Gastrocnemius medialis (tissue), 4 donors: Measurements from ENCODE around the gene ANKLE1. TPM values are rescaled to one million over a fixed set of nuclear protein-coding genes. Genes with fewer than 3 reads are reported as not detected.

Source experiments
- ATAC-seq, 2 donors: fragments of 150-250 bp; one replicate each; pipeline ENCODE4 v1.9.1; 2016
- DNase-seq, 2 donors: peaks; one replicate each; pipeline ENCODE4 v3.0.0-alpha.2; 2019
- H3K27ac ChIP-seq, 4 donors: fragments of 200-600 bp; sonication (generic); 1 replicate in 1 of 4; 2 replicates in 3 of 4; pipeline ENCODE4 v1.5.1; 2016 to 2018; ENCODE audit warnings: mild to moderate bottlenecking in 2 of 4, moderate library complexity in 1 of 4
- H3K27me3 ChIP-seq, 3 donors: fragments of 200-600 bp; sonication (generic) in 2 of 3; 1 replicate in 1 of 3; 2 replicates in 2 of 3; pipeline versions ENCODE4 v1.5.1 to v1.6.0; 2016 to 2019; ENCODE audit warnings: mild to moderate bottlenecking in 1 of 3, moderate library complexity in 1 of 3
- H3K36me3 ChIP-seq, 2 donors: fragments of 200-600 bp; sonication (generic) in 1 of 2; one replicate each; pipeline ENCODE4 v1.5.1; 2017 to 2018
- H3K4me1 ChIP-seq, 2 donors: fragments of 200-600 bp; sonication (generic) in 1 of 2; one replicate each; pipeline ENCODE4 v1.5.1; 2016 to 2017; ENCODE audit warnings: mild to moderate bottlenecking in 2 of 2
- H3K4me3 ChIP-seq, 4 donors: fragments of 200-600 bp; sonication (generic) in 3 of 4; 1 replicate in 1 of 4; 2 replicates in 3 of 4; pipeline ENCODE4 v1.5.1; 2016 to 2019; ENCODE audit warnings: mild to moderate bottlenecking in 2 of 4
- H3K9me3 ChIP-seq, 3 donors: fragments of 200-600 bp; sonication (generic) in 2 of 3; 1 replicate in 1 of 3; 2 replicates in 2 of 3; pipeline ENCODE4 v1.5.1; 2016 to 2019
- POLR2A ChIP-seq, 2 donors: fragments of 450-650 bp; IDR thresholded peaks; one replicate each; pipeline ENCODE4 v1.6.1; 2017; ENCODE audit warnings: antibody characterized with exemption in 2 of 2, mild to moderate bottlenecking in 2 of 2, moderate library complexity in 2 of 2
- in situ Hi-C, 4 donors: fragments of 200-750 bp; cut with MboI; loops; one replicate each; pipeline versions ENCODE4 v1.15.0 to v1.8.0; 2017; ENCODE audit warnings: low sequenced_read_pairs in 4 of 4
- intact Hi-C: fragments of 100-400 bp; cut with DNase I; formaldehyde crosslinking; loops from one replicate; pipeline ENCODE4 v1.15.1; 2023; ENCODE audit warnings: low total_unique reads
- total RNA-seq, 4 donors: library from RNA; depleted of rRNA; stranded (reverse); fragments of >200 nt; gene quantifications; one replicate each; pipeline versions ENCODE4 v1.1.0 to v1.2.3, GENCODE V29; 2016
- TF ChIP-seq, protein P1 (sequence below), 5 experiments: fragments of 450-650 bp in 3 of 5; fragments of 200-600 bp in 2 of 5; sonication (generic) in 2 of 5; IDR thresholded peaks in 4 of 5; conservative IDR thresholded peaks in 1 of 5; 1 replicate in 4 of 5; 2 replicates in 1 of 5; pipeline ENCODE4 v1.5.1; 2016 to 2019; ENCODE audit warnings: antibody characterized with exemption in 5 of 5, mild to moderate bottlenecking in 3 of 5, moderate library complexity in 3 of 5

The ANKLE1 gene
- total RNA-seq, 4 donors from 2014 or later, result 0.11 to 1.4 TPM; not detected in 2

DNA sequence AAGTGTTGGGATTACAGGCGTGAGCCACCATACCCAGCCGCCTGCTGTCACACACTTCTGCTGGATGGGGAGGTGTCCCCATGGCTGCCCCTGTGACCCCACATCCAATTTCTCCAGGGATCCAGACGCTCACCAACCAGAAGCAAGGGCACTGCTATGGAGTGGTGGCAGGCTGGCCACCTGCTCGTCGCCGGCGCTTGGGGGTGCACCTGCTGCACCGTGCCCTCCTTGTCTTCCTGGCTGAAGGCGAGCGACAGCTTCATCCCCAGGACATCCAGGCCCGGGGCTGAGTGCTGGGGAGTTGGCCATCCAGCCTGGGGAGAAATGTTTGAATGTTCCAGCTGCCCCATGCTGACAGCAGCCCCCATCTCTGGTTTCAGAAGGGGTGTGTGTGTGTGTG is 4.6 kb downstream of the ANKLE1 start:
- Histone ChIP-seq H3K4me3 (no peak overlapping the region), H3K36me3 (no peaks in the 10 kb centered on the region), H3K27me3 (peaks cover 12 to 13% (median 13%) of the 10 kb centered on the region in 3 donors), H3K9me3 (no peaks in the 10 kb centered on the region), H3K27ac (no peak overlapping the region), H3K4me1 (peaks cover 4 to 22% of the 10 kb centered on the region in 2 donors)
- DNase-seq (no peak), ATAC-seq (no peak)
- in situ Hi-C loops (loop anchor here in 2 of 4 donors (5.0 to 25.0 kb wide), 3 partner anchors 81 to 524 kb away; no protein-coding TSS in a partner anchor), intact Hi-C loops (no loop called here)
- TF ChIP-seq POLR2A (IDR thresholded peaks at IDR 0.05), result no peak
- TF ChIP-seq, protein P1, sequence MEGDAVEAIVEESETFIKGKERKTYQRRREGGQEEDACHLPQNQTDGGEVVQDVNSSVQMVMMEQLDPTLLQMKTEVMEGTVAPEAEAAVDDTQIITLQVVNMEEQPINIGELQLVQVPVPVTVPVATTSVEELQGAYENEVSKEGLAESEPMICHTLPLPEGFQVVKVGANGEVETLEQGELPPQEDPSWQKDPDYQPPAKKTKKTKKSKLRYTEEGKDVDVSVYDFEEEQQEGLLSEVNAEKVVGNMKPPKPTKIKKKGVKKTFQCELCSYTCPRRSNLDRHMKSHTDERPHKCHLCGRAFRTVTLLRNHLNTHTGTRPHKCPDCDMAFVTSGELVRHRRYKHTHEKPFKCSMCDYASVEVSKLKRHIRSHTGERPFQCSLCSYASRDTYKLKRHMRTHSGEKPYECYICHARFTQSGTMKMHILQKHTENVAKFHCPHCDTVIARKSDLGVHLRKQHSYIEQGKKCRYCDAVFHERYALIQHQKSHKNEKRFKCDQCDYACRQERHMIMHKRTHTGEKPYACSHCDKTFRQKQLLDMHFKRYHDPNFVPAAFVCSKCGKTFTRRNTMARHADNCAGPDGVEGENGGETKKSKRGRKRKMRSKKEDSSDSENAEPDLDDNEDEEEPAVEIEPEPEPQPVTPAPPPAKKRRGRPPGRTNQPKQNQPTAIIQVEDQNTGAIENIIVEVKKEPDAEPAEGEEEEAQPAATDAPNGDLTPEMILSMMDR (IDR thresholded peaks at IDR 0.05 in 4 of 5, conservative IDR thresholded peaks at IDR 0.05 in 1 of 5), result no peak

DNA sequence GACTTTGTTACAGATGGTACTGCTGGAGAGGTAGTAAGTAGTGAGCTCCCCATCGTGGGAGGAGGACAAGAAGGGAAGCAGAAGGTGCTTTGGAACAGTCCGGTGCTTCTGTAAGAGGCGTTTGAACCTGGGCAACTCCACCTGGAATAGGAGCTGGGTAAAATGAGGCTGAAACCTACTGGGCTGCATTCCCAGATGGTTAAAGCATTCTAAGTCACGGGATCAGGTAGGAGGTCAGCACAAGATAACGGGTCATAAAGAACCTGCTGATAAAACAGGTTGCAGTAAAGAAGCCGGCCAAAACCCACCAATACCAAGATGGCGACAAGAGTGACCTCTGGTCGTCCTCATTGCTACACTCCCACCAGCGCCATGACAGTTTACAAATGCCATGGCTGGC is 5.1 kb downstream of the ANKLE1 start:
- Histone ChIP-seq H3K4me1 (peaks cover 4 to 19% of the 10 kb centered on the region in 2 donors), H3K27me3 (peaks cover 7 to 8% (median 8%) of the 10 kb centered on the region in 3 donors), H3K9me3 (no peaks in the 10 kb centered on the region), H3K36me3 (no peaks in the 10 kb centered on the region), H3K27ac (no peak overlapping the region), H3K4me3 (no peak overlapping the region)
- ATAC-seq (no peak), DNase-seq (no peak)
- intact Hi-C loops, result no loop called here
- in situ Hi-C loops, result loop anchor here in 2 of 4 donors (5.0 to 25.0 kb wide), 3 partner anchors 82 to 524 kb away; no protein-coding TSS in a partner anchor
- no peak for TF ChIP-seq POLR2A (IDR thresholded peaks at IDR 0.05)
- TF ChIP-seq, protein P1 (IDR thresholded peaks at IDR 0.05 in 4 of 5, conservative IDR thresholded peaks at IDR 0.05 in 1 of 5), result no peak

DNA sequence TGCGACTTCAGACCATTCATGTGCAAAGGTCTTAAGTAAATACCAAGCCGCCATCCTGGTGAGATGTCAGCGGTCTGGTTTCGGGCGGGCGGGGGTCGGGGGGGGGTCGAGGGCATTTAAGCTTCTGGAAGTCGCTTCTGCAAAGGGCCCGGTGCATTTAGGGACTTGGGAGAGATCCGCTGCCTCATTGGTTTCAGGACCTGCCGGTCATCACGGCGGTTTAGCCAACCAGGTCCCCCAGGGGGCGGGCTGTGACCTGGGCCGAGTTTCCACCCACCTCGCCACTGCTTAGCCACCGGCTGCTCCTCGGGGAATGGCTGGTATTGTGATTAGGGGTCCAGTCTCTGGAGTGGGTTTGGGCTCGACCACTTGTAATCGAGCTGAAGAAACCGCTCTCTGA is 7.8 kb downstream of the ANKLE1 start:
- TF ChIP-seq, protein P1 (IDR thresholded peaks at IDR 0.05 in 4 of 5, conservative IDR thresholded peaks at IDR 0.05 in 1 of 5), result no peak
- TF ChIP-seq POLR2A (IDR thresholded peaks at IDR 0.05), result no peak
- ATAC-seq (peak; percentile 49 to 60), DNase-seq (peak; percentile 23 to 61)
- in situ Hi-C loops, result loop anchor here in 2 of 4 donors (5.0 to 25.0 kb wide), 3 partner anchors 85 to 527 kb away; no protein-coding TSS in a partner anchor
- intact Hi-C loops, result no loop called here
- Histone ChIP-seq H3K27ac (peak overlapping the region in 3 of 4 donors; percentile 43 to 49 (median 47)), H3K4me3 (no peak overlapping the region), H3K9me3 (no peaks in the 10 kb centered on the region), H3K4me1 (peaks cover 0 to 11% of the 10 kb centered on the region in 2 donors), H3K27me3 (no peaks in the 10 kb centered on the region), H3K36me3 (no peaks in the 10 kb centered on the region)

DNA sequence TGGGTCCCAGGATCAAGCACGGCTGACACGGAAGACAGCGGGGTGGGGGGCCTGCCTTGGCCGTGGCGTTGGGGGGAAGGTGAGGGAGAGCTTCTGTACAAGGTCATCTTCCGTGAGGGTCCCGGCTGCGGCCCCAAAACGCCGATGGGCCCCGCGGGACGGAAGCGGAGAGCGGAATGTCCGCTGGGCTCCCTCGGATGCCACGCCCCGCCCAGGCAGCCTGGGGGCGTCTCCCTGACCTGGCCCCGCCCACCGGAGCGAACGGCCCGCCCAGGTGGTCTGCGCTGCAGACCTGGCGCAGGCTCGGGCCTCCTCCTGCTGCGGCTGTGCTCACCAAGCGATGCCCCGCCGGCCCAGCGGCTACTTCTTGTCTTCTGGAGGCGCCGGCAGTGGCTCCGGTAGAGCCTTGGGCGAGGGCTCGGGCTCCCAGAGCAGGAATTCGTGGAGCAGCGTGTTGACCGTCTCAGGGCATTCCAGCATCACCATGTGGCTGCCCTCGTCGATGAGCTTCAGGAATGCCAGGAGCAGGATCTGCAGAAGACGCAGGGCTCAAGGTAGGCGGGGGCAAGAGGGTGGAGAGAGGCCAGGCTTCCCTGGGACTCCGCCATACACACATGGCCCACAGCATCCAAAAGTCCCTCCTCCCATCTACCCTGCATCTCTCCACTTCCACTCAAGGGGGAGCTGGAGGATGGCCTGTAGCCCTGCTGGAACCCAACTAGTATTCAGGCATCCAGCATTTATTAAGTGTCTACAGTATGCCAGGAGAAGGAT is 10.8 kb downstream of the ANKLE1 start:
- ATAC-seq (peak; percentile 64 to 74), DNase-seq (peak in 1 of 2 donors; percentile 20)
- peak overlapping the region in 3 of 4 donors; percentile 32 to 50 (median 32) for H3K27ac ChIP-seq
- H3K4me3 ChIP-seq, result peak overlapping the region; percentile 33 to 52 (median 51)
- peaks cover 0 to 11% of the 10 kb centered on the region in 2 donors for H3K4me1 ChIP-seq
- intact Hi-C loops (no loop called here), in situ Hi-C loops (loop anchor here in 1 of 4 donors (25.0 kb wide), 1 partner anchor 530 kb away; no protein-coding TSS in a partner anchor)
- no peaks in the 10 kb centered on the region for H3K27me3 ChIP-seq
- H3K36me3 ChIP-seq, result no peaks in the 10 kb centered on the region
- no peaks in the 10 kb centered on the region for H3K9me3 ChIP-seq
- TF ChIP-seq, protein P1 (IDR thresholded peaks at IDR 0.05 in 4 of 5, conservative IDR thresholded peaks at IDR 0.05 in 1 of 5), result peak in 3 of 5 experiments; percentile 39 to 61 (median 44)
- no peak for TF ChIP-seq POLR2A (IDR thresholded peaks at IDR 0.05)
